HUES64 (cell line): ENCODE results near the gene IL11.

Source experiments
- H3K27ac ChIP-seq: 2 replicates; pipeline ENCODE4 v1.7.0; 2013; ENCODE audit warnings: low read depth, low read length, inconsistent platforms
- H3K27me3 ChIP-seq: 2 replicates; pipeline ENCODE4 v1.6.1; 2013; ENCODE audit warnings: mild to moderate bottlenecking, low read length; ENCODE audit not compliant: insufficient read depth
- H3K36me3 ChIP-seq: 2 replicates; pipeline ENCODE4 v1.6.1; 2013; ENCODE audit warnings: mild to moderate bottlenecking, low read length; ENCODE audit not compliant: insufficient read depth
- H3K4me1 ChIP-seq: 2 replicates; pipeline ENCODE4 v1.6.1; 2013; ENCODE audit warnings: mild to moderate bottlenecking, low read length, moderate library complexity; ENCODE audit not compliant: insufficient read depth
- H3K4me3 ChIP-seq: 2 replicates; pipeline ENCODE4 v1.5.1; 2013; ENCODE audit warnings: mild to moderate bottlenecking, low read length, moderate library complexity
- H3K9ac ChIP-seq: 2 replicates; pipeline ENCODE4 v1.6.1; 2013; ENCODE audit warnings: mild to moderate bottlenecking, low read depth, low read length
- H3K9me3 ChIP-seq: 2 replicates; pipeline ENCODE4 v1.6.1; 2013; ENCODE audit warnings: low read depth, low read length; ENCODE audit not compliant: insufficient read depth
- WGBS: fragments of 150-250, 120-280 bp; methylation state at CpG from one replicate; pipeline ENCODE4 v1.1.7; 2013; ENCODE audit warnings: missing lambda C conversion rate; 5-methylcytosine and 5-hydroxymethylcytosine counted together

Gene IL11

DNA sequence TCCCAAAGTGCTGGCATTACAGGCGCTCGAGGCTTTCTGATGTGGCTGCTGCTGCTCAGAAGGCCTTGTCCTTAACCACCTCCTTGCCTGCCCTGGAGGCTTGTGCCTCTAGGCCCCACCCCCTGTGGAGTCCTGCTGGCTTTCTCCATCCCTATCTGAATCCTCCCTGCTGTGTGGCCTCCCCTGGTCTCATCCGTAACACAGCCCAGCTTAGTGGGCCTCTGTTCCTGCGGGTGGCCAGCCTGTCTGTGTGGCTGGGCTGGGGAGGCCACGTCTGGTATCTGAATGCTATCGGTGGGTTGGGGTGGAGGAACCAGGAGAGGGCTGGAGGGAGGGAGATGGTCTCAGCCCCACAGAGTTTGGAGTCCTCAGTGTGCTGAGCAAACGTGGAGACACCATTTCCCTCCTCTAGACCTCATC, 20.2 kb upstream of the IL11 start:
- Histone ChIP-seq H3K9me3 (no peaks in the 10 kb centered on the region), H3K27me3 (no peaks in the 10 kb centered on the region), H3K9ac (no peak overlapping the region), H3K36me3 (peaks cover 42% of the 10 kb centered on the region), H3K27ac (no peak overlapping the region), H3K4me1 (peaks cover 16% of the 10 kb centered on the region), H3K4me3 (no peak overlapping the region)
- WGBS, result 52% methylated on average over 6 of the region's 7 CpGs

DNA sequence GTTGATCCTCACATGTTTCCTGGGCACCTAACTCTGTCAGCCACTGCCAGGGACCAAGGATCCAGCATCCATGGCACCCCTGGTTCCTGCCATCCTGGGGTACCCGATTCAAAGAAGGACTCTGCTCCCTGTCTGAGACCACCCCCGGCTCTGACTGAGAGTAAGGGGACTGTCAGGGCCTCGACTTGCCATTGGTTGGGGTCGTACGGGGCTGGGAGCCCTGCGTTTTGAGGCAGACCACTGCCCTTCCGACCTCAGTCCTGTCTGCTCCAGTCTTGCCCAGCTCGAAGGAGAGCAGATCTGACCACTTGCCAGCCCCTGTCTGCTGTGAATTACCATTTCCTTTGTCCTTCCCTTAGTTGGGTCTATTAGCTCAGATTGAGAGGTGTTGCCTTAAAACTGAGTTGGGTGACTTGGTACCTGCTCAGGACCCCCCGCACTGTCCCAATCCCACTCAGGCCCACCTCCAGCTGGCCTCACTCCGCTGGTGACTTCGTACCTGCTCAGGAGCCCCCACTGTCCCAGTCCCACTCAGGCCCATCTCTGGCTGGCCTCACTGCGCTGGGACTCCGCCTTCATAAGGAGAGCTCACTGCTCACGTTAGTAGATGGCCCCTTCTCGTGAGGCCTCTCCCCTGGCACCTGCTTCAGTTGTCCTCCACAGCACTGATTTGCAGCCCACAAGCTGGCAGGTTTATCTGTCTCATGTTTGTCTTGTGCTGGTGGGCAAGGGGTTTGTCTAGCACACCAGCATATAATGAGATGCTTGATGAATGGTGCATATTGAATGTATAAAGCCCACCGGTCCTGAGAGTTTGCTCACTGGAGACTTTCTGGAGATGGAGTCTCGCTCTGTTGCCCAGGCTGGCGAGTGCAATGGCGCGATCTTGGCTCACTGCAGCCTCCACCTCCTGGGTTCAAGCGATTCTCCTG, 19.4 kb upstream of the IL11 start:
- H3K9ac ChIP-seq, result no peak overlapping the region
- H3K36me3 ChIP-seq, result peaks cover 42% of the 10 kb centered on the region
- no peaks in the 10 kb centered on the region for H3K9me3 ChIP-seq
- 84% methylated on average over 21 of the region's 21 CpGs for WGBS
- peaks cover 18% of the 10 kb centered on the region for H3K4me1 ChIP-seq
- no peaks in the 10 kb centered on the region for H3K27me3 ChIP-seq
- H3K4me3 ChIP-seq, result no peak overlapping the region
- H3K27ac ChIP-seq, result no peak overlapping the region; the same call in 1 of the 2 replicates

DNA sequence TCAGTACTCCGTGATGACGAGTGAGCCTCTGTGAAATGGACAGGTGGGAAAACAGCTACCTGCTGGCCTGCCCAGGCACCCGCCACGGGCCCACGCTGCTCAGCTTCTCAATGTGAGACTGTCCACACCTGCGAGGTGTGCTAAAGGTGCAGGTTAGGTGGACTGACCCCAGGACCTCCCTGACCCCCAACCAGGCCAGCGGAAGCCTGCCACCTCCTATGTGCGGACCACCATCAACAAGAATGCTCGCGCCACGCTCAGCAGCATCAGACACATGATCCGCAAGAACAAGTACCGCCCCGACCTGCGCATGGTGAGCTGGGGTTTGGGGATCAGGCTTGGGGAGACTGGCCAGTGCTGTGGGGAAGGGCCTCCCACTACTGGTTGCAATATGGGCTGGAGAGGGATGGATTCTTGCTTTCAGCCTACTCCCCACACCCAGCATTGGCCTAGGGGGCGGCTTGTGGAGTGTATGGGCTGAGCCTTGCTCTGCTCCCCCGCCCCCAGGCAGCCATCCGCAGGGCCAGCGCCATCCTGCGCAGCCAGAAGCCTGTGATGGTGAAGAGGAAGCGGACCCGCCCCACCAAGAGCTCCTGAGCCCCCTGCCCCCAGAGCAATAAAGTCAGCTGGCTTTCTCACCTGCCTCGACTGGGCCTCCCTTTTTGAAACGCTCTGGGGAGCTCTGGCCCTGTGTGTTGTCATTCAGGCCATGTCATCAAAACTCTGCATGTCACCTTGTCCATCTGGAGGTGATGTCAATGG, 17.7 kb upstream of the IL11 start:
- H3K9ac ChIP-seq, result peak overlapping the region; percentile 91
- WGBS, result 94% methylated on average over 24 of the region's 24 CpGs
- peaks cover 42% of the 10 kb centered on the region for H3K36me3 ChIP-seq
- H3K27ac ChIP-seq, result no peak overlapping the region
- H3K4me1 ChIP-seq, result peaks cover 18% of the 10 kb centered on the region
- peaks cover 3% of the 10 kb centered on the region; the same call in 1 of the 2 replicates for H3K27me3 ChIP-seq
- H3K4me3 ChIP-seq, result peak overlapping the region; percentile 83
- H3K9me3 ChIP-seq, result no peaks in the 10 kb centered on the region

DNA sequence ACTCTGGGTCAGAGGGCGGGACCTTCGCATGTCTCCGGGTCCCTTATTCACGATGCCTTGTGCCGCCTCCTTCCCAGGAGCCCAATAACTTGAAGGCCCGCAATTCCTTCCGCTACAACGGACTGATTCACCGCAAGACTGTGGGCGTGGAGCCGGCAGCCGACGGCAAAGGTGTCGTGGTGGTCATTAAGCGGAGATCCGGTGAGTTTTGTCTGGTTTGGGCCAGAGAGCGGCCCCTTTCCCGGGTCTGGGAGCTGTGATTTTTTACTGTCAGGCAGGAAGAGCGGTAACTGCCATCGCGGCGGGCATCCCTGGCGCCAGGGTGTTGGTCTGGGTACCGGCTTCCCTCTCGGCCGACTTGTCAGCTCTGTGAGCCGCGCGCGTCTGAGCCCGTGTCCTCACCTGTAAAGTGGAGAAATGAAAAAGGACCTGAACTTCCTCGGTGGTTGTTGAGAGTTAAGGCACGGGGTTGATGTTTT, 16.3 kb upstream of the IL11 start:
- WGBS, result 7% methylated on average over 33 of the region's 33 CpGs
- no peaks in the 10 kb centered on the region for H3K9me3 ChIP-seq
- H3K27me3 ChIP-seq, result peaks cover 9% of the 10 kb centered on the region; the same call in 1 of the 2 replicates
- H3K27ac ChIP-seq, result peak overlapping the region; percentile 62; the same call in 1 of the 2 replicates
- peak overlapping the region; percentile 83 for H3K4me3 ChIP-seq
- peaks cover 13% of the 10 kb centered on the region; the same call in 1 of the 2 replicates for H3K4me1 ChIP-seq
- H3K9ac ChIP-seq, result peak overlapping the region; percentile 91
- H3K36me3 ChIP-seq, result peaks cover 42% of the 10 kb centered on the region

GRCh38 chr19:55385724-55386492, 15.6 kb upstream of the IL11 start, which contains the start of gene RPL28:
Gene RPL28 (plus strand): TSS chr19:55385932. CDS start chr19:55386358, 426 bp downstream.
- Histone ChIP-seq H3K27ac (peak within 1 kb of the TSS; percentile 86), H3K27me3 (peaks cover 9% of the 10 kb centered on the region; the same call in 1 of the 2 replicates), H3K4me3 (peak within 1 kb of the TSS; percentile 83), H3K4me1 (peaks cover 13% of the 10 kb centered on the region; the same call in 1 of the 2 replicates), H3K36me3 (peaks cover 42% of the 10 kb centered on the region), H3K9me3 (no peaks in the 10 kb centered on the region), H3K9ac (peak within 1 kb of the TSS; percentile 91)
- WGBS, result under 1% methylated on average over 68 of the region's 68 CpGs

- peaks cover 9% of the 10 kb centered on the region; the same call in 1 of the 2 replicates for H3K27me3 ChIP-seq
- peak overlapping the region; percentile 84 for H3K9ac ChIP-seq
- peaks cover 39% of the 10 kb centered on the region for H3K36me3 ChIP-seq
- H3K4me3 ChIP-seq, result peak overlapping the region; percentile 83
- peak overlapping the region; percentile 86 for H3K27ac ChIP-seq
- peaks cover 13% of the 10 kb centered on the region; the same call in 1 of the 2 replicates for H3K4me1 ChIP-seq
- 6% methylated on average over 34 of the region's 34 CpGs for WGBS
- H3K9me3 ChIP-seq, result no peaks in the 10 kb centered on the region
These were observed 14.9 kb upstream of the IL11 start for GRCh38 chr19:55384920-55385723.

DNA sequence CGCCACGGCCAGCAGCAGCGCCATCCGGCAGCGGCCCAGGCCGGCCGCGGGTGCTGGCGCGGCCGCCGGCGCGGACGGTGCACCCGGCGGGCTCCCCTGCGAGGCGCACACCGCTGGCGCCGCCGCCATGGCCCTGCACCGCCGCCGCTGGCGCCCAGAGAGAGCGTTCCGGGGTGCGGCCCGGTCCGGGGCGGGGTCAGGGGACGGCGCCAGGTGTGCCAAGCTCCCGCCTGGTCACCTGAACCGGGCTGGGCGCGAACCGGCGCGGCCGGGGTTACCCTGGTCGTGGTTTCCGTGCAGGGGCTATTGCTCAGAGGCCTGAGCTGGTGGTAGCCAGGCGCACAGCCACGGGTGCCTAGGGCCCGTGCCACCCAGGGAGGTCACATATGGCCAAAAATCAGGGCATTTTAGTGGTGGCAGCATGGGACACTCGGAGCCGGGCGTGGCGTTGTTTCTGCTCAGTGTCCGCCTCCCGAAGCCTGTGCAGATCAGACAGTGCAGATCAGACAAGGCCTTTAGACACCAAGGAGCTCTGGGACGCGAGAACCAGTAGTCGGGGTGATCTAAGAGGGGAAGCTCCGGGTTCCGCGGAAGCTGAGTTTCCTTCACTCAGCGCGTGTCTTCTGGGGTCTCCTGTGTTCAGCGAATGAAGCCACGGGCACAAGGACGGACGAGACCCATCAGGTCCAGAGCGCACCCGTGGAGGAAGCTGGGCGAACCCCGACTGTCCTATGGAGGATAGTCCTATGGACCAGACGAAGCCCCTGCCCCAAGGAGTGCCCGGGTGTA, 14.1 kb upstream of the IL11 start, which contains the start of gene TMEM238:
Gene TMEM238 (minus strand): TSS at position 162 of the 789 bp plus-strand sequence. CDS start 33 bp downstream, at position 129.
- 28% methylated on average over 72 of the region's 72 CpGs for WGBS
- peak within 1 kb of the TSS; percentile 83 for H3K4me3 ChIP-seq
- peaks cover 13% of the 10 kb centered on the region; the same call in 1 of the 2 replicates for H3K4me1 ChIP-seq
- H3K27me3 ChIP-seq, result peaks cover 9% of the 10 kb centered on the region; the same call in 1 of the 2 replicates
- no peaks in the 10 kb centered on the region for H3K9me3 ChIP-seq
- H3K36me3 ChIP-seq, result peaks cover 31% of the 10 kb centered on the region
- H3K9ac ChIP-seq, result peak within 1 kb of the TSS; percentile 84
- H3K27ac ChIP-seq, result peak within 1 kb of the TSS; percentile 86

GRCh38 chr19:55383279-55384130, 13.2 kb upstream of the IL11 start:
- peak overlapping the region; percentile 84 for H3K9ac ChIP-seq
- H3K27ac ChIP-seq, result no peak overlapping the region; the same call in 1 of the 2 replicates
- peaks cover 23% of the 10 kb centered on the region for H3K36me3 ChIP-seq
- H3K27me3 ChIP-seq, result peaks cover 15% of the 10 kb centered on the region
- peaks cover 13% of the 10 kb centered on the region; the same call in 1 of the 2 replicates for H3K4me1 ChIP-seq
- peak overlapping the region; percentile 83 for H3K4me3 ChIP-seq
- 5% methylated on average over 88 of the region's 88 CpGs for WGBS
- no peaks in the 10 kb centered on the region for H3K9me3 ChIP-seq
